ENCODE data around the gene OR6M1.

Gene OR6M1

DNA sequence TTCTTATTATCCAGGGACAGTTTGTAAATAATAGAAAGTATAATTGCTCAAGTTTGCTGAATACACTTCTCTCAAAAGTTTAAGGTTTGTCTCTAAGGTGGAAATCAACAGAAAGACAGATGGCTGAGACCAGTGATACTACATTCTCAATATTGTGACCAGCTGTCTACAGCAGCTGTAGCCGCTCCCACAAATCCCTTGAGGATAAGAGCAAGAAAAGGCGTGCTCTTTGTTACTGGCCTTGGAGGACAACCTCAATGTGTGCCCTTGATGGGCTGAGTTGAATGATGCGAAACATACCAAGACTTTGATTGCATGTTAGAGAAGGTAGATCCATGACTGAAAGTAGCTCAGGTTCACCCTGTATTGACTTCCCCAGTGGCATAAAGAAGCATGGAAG is 6.1 kb downstream of the OR6M1 start:
- Histone ChIP-seq H3K9me3 (replicated peaks; ENCODE audit: insufficient read depth, low read length) (no peaks in the 10 kb centered on the region), H3K9me2 (replicated peaks; ENCODE audit: insufficient read depth, low read length) (no peaks in the 10 kb centered on the region), H4K20me1 (ENCODE audit: insufficient read depth, low read length) (no peaks in the 10 kb centered on the region), H3K4me3 (ENCODE audit: low read length) (no peak overlapping the region), H3F3A (ENCODE audit: insufficient read depth, low read length) (no peaks in the 10 kb centered on the region), H3K4me2 (ENCODE audit: low read depth, low read length) (no peak overlapping the region), H3K27me3 (replicated peaks; ENCODE audit: insufficient read depth, low read length) (no peaks in the 10 kb centered on the region), H2AFZ (ENCODE audit: low read length) (no peak overlapping the region), H3K79me2 (ENCODE audit: low read length) (no peaks in the 10 kb centered on the region), H3K27ac (ENCODE audit: low read length) (no peak overlapping the region), H3K9ac (ENCODE audit: low read length) (no peak overlapping the region), H3K36me3 (replicated peaks; ENCODE audit: insufficient read depth, low read length) (no peaks in the 10 kb centered on the region), H3K4me1 (ENCODE audit: low read length) (no peaks in the 10 kb centered on the region)
- no peak for DNase-seq
- TF ChIP-seq, protein P1, sequence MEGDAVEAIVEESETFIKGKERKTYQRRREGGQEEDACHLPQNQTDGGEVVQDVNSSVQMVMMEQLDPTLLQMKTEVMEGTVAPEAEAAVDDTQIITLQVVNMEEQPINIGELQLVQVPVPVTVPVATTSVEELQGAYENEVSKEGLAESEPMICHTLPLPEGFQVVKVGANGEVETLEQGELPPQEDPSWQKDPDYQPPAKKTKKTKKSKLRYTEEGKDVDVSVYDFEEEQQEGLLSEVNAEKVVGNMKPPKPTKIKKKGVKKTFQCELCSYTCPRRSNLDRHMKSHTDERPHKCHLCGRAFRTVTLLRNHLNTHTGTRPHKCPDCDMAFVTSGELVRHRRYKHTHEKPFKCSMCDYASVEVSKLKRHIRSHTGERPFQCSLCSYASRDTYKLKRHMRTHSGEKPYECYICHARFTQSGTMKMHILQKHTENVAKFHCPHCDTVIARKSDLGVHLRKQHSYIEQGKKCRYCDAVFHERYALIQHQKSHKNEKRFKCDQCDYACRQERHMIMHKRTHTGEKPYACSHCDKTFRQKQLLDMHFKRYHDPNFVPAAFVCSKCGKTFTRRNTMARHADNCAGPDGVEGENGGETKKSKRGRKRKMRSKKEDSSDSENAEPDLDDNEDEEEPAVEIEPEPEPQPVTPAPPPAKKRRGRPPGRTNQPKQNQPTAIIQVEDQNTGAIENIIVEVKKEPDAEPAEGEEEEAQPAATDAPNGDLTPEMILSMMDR (IDR thresholded peaks at IDR 0.05; ENCODE audit: low read length), result no peak
- no peak for TF ChIP-seq EZH2 (optimal IDR thresholded peaks at IDR 0.05; ENCODE audit: low read depth, low read length)
- no peak for TF ChIP-seq EZH2phosphoT487 (IDR thresholded peaks at IDR 0.05; ENCODE audit: low read length)

DNA sequence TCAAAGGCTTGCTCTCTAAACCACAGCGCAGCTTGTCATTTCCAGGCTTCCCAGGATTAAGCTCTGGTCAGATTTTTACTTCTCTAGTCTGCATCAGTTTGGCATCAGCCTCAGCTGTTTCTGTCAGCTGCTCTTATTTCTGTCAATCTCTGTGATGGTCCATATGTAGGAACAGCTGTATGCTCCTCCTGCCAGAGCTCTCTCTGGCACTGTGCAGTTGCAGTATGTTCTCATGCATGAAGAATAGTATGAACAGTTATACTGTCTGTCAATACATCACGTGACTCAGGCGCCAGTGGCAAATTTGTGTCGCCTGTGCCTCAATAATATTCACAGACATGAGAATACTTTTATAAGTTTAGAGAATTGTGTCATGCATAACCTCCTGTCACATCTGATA is 6.7 kb downstream of the OR6M1 start:
- Histone ChIP-seq H3K27ac (ENCODE audit: low read length) (no peak overlapping the region), H3K4me1 (ENCODE audit: low read length) (no peaks in the 10 kb centered on the region), H3K9me3 (replicated peaks; ENCODE audit: insufficient read depth, low read length) (no peaks in the 10 kb centered on the region), H3K79me2 (ENCODE audit: low read length) (no peaks in the 10 kb centered on the region), H3K9me2 (replicated peaks; ENCODE audit: insufficient read depth, low read length) (no peaks in the 10 kb centered on the region), H3K4me2 (ENCODE audit: low read depth, low read length) (no peak overlapping the region), H3K4me3 (ENCODE audit: low read length) (no peak overlapping the region), H3F3A (ENCODE audit: insufficient read depth, low read length) (no peaks in the 10 kb centered on the region), H2AFZ (ENCODE audit: low read length) (no peak overlapping the region), H4K20me1 (ENCODE audit: insufficient read depth, low read length) (no peaks in the 10 kb centered on the region), H3K27me3 (replicated peaks; ENCODE audit: insufficient read depth, low read length) (no peaks in the 10 kb centered on the region), H3K9ac (ENCODE audit: low read length) (no peak overlapping the region), H3K36me3 (replicated peaks; ENCODE audit: insufficient read depth, low read length) (no peaks in the 10 kb centered on the region)
- no peak for DNase-seq
- TF ChIP-seq EZH2phosphoT487 (IDR thresholded peaks at IDR 0.05; ENCODE audit: low read length), result no peak
- TF ChIP-seq, protein P1 (IDR thresholded peaks at IDR 0.05; ENCODE audit: low read length), result no peak
- TF ChIP-seq EZH2 (optimal IDR thresholded peaks at IDR 0.05; ENCODE audit: low read depth, low read length), result no peak

DNA sequence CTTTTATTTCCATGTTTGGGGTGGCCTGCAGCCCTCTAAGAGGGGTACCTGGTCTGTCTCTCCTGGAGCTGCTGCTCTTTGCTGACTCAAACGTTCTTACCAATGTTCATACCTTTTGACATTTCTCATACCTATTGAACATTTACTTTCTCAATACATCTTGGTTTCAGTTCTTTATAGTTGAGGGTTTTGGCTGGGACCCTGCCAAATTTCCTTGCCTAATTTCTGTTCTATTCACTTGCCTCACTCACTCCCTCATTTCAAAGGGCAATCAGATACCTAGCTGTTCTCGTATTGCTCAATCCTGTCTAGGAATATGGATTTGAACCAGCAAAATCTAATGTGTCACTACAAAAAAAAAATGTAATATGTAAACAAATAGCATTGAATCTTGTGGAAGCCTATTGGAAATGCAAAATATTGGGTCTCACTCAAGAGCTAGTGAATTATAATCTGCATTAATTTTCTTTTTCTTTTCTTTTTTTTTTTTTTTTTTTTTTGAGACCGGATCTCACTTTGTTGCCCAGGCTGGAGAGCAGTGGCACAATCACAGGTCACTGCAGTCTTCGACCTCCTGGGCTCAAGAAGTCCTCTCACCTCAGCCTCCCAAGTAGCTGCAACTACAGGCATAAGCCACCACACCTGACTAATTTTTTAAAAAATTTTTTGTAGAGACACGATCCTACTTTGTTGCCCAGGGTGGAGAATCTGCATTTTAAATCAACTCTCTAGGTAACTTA is 7.5 kb downstream of the OR6M1 start:
- Histone ChIP-seq H3K27me3 (replicated peaks; ENCODE audit: insufficient read depth, low read length) (no peaks in the 10 kb centered on the region), H3K4me2 (ENCODE audit: low read depth, low read length) (no peak overlapping the region), H3K4me3 (ENCODE audit: low read length) (no peak overlapping the region), H3K36me3 (replicated peaks; ENCODE audit: insufficient read depth, low read length) (no peaks in the 10 kb centered on the region), H3K9me2 (replicated peaks; ENCODE audit: insufficient read depth, low read length) (no peaks in the 10 kb centered on the region), H4K20me1 (ENCODE audit: insufficient read depth, low read length) (no peaks in the 10 kb centered on the region), H3K27ac (ENCODE audit: low read length) (no peak overlapping the region), H3K79me2 (ENCODE audit: low read length) (no peaks in the 10 kb centered on the region), H3K4me1 (ENCODE audit: low read length) (no peaks in the 10 kb centered on the region), H3K9ac (ENCODE audit: low read length) (no peak overlapping the region), H2AFZ (ENCODE audit: low read length) (no peak overlapping the region), H3F3A (ENCODE audit: insufficient read depth, low read length) (no peaks in the 10 kb centered on the region), H3K9me3 (replicated peaks; ENCODE audit: insufficient read depth, low read length) (no peaks in the 10 kb centered on the region)
- TF ChIP-seq, protein P1 (IDR thresholded peaks at IDR 0.05; ENCODE audit: low read length), result no peak
- TF ChIP-seq EZH2phosphoT487 (IDR thresholded peaks at IDR 0.05; ENCODE audit: low read length) (no peak), EZH2 (optimal IDR thresholded peaks at IDR 0.05; ENCODE audit: low read depth, low read length) (no peak)
- no peak for DNase-seq

Measured in MM.1S (cell line).